NCI-H2107 treated with DMSO at 0.1 percent for 48 hours (cell line): Measurements from ENCODE around the gene LIPC.

Experiments
- DNase-seq: peaks from one replicate; lab custom pipeline; 2025; ENCODE audit not compliant: unreplicated experiment; lab: John Stamatoyannopoulos, UW

The LIPC gene

DNA sequence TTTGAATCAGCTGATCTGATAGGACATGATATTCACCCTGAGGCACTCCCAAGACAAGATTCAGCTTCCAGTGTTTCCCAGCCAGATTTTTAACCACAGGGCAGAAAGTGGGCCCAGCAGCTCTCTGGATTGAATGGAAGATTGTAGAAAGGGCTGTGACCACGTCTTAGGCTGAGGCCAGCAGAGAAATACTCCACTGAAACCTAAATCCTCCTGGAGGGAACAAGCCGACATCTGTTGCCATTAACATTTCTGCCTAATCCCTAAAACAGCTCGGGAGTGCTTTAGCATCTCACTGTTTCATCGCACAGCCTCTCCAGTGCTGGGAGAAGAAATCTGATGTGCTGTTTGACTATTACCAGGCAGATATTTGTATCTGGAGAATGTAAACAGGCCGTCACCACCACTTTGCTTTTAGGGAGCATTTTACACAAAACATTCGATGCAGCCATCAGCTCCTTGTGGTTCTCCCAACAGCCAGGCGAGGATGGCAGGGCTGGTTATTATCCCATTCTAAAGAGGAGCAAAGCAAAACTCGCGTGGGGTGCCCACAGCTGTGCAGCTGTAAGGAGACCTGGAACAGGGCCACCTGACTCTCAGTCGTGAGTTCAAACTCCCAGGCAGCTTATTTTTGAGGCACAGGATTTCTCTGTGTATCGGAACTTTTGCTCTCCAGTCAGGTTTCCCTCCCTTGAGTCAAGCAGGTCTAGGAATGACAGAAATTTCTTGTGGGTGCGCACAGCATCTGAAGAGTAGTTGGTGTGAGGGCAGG is 117.4 kb downstream of the LIPC start:
- no peak for DNase-seq

DNA sequence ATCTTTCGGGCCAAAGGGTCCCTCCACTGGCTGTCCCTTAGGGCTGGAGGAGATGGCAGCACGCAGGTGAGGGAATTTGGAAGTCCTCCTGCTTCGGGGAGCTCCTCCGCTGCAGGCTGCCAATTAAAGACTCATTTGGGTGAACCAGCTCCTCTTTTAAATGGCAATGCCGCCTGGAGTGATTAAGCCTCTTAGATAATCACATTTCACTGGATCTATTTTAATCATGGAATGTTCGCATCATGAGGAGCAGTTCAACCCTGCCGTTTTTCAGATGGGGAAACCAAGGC is 117.9 kb downstream of the LIPC start:
- DNase-seq: no peak

DNA sequence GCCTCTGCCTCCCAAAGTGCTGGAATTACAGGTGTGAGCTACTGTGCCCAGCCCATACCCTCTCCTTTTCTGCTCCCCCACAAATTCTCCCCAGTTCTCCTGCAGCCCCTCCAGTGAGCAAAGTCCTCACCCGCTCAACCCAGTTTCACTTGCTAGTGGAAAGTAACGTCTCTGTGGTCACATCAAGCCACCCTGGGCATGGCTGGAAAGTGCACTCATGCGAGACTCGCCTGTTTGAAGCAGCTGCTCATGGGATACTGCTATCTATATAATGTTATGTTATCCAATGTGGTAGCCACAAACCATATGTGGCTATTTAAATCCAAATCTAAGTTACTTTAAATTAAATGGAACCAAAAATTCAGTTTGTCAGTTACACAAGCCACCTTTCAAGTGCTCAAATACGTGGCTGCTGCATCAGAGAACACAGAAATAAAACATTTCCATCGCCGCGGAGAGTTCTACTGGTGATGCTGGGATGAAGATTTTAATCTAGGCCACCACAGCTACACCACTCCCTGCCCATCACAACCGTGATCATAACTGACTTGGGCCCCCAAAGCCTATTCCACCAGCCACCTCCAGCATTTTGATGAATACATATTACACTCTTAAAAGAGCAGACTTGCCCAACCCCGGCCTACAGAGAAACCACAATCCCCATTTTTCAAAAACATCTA is 119.4 kb downstream of the LIPC start:
- DNase-seq: no peak

DNA sequence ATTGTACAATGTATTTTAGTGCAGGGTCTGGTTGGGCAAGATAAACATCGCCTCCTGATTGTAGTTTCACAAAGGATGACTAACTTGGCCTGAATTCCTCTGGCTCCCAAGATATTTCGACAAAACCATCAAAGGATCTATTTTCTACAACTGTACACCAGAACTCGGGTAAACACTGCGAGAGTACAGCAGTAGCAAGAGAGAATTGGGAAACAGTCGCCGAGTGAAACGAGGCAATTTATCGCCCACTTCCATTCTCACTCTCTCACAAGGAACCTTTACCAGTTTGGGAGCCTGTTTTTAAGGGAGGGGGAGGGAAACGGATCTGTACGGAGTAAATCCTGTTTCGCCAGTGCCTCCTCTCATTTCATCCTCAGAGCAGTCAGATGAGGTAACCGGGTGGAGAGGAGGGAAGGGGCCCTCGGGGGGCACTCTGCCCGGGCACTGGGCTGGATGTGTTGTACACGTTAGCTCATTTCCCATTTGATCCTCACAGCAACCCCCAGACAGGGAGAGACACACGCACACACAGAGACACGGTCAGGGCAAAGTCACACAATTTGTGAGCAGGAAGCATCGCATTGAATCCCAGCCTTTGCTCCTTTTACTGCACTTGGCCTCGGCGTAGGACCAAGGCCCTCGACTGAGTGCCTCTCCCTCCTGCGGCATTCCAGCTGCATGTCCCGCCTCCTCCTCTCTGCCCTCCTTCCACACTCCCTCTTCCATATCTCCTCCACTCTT is 120.1 kb downstream of the LIPC start:
- DNase-seq: no peak

DNA sequence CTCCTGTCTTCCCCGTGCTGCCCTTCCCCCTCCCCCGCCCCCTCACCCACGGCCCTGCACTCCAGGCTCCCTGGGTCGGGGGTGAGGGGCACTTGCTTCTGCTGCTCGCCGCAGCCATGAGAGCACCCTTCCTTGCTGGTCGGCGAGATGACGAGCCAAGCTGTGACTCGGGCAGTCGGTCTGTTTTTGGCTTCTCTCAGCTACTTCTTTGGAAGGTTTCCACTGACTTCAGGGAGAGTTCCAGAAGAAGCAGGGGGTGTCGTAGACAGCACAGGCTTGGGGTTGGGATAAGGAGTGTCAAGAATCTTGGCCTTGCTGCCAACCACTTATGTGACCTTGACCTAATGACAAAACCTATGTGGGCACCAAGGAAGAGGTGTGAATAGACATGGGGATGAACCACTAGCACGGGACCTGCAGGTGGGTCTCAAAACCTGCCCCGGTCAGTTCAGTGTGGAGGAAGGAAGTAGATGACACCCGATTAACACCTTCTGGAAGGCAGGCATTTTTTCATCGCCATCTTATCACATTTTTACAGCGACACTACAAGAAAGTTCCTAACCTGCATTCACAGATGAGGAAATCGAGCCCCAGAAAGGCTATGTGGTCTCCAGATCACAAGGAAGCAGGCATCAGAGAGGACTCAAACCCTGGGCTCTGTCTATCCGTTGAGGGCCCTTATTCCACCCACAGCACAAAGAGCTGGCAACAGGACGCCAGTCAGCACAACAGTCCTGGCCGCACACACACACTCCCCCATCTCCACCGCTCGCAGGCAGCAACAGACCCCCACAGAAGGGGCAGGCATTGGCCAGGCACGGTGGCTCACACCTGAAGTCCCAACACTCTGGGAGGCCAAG is 120.9 kb downstream of the LIPC start:
- no peak for DNase-seq

DNA sequence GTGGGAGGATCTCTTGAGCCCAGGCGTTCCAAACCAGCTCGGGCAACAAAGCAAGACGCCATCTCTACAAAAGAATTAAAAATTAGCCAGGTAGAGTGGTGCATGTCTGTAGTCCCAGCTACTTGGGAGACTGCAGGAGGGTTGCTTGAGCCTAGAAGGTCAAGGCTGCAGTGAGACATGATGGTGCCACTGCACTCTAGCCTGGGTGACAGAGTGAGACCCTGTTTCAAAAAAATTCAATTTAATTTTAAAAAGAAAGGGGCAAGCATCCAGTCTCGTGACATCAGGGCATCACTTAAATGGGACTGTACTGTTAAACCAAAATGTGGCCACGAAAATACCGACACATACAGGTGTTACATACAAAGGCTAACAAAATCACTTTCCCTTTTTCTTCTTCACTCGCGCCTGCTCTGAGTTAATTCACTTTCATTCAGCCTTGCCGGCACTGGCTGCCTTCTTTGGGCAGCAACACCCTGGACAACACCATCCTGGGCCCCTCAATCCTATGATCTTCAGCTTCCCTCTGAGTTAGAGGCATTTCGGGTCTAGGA is 121.7 kb downstream of the LIPC start:
- no peak for DNase-seq

DNA sequence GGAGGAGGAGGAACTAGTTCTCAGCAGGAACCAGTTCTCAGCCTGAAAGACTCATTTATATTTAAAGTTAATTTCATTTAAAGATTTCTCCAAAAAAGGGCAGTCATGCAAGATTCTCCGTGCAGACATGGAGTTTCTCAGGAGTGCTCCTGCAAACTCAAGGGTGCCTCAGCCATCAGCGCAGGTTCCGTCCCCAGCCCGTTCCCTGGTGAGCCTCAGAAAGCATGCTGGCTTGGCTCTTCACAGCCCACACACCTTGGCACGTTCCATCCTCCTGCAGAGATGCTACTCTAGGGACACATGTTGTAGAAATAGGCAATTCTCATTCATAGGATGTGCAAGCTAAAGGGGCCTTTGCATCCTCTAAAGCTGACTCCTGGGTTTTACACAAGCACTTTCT is 123.0 kb downstream of the LIPC start:
- no peak for DNase-seq

DNA sequence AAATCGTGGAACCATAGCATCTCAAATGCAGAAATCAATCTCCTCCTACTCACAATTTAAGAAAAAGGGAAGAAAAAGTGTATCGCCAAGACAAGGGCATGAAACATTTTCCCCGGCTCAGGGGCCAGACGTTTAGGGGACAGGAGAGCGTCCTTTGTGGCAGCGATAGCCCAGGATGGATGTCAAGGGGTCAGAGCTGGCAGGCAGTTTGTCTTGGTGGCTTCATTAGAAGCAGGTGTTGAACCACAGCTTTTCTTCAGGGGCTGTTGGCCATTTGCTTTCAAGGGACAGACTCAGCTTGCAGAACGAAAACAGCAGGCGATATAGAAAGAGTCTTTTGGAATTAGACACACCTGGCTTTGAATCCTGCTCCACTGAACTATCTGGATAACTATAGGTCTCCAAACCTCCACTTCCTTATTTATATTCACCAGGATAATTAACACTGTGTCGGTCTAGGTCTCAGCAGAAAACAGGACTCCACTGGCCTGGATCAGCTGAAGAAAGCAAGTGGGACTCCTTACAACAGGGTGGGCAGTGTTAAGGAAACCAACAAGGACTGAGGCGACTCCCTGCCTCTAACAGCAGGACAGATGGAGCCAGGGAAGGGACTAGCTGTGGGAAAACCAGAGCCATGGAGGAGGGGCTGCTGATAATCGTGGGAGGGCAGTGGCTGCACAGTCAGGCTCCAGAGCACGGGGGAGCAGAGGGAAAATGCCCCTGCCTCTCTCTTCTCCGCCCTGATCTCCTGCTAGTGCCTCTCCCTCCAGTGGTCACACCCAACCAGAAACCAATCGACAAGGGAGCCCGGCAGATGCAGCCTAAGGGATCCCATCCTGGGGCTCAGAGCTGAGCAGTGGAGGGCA is 123.6 kb downstream of the LIPC start:
- DNase-seq: no peak

DNA sequence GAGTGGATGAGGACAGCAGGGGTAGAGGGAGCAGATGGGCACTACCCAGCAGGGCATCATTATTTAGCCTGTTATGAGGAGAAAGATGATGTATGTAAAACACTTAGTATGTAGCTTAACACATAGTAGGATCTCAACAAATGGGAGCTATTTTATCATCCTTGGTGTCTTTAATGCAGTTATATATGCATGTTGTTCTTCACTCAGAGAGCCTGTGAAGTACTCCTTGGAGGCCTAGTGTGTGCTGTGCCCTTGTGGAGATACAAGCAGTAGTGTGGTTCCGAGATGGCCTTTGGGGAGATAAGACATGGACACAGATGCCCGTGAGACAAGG is 124.2 kb downstream of the LIPC start:
- DNase-seq: no peak

DNA sequence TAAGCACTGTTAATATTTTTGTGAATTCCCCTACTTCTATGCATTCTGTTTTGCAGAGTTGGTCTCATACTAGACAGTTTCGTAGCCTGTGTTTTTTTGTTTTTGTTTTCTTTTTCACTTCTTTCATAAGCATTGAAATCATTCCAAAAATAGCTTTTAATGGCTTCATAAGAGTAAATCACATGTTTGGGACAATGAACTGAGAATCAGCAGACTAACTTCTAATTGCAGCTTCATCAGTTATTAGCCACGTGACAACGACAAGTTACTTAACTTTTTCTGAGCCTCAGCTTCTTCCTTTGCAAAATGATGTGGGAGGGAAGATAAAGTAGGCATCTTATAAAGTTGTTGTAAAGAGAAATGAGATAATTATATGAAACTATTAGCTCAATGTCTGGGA is 124.8 kb downstream of the LIPC start:
- no peak for DNase-seq

DNA sequence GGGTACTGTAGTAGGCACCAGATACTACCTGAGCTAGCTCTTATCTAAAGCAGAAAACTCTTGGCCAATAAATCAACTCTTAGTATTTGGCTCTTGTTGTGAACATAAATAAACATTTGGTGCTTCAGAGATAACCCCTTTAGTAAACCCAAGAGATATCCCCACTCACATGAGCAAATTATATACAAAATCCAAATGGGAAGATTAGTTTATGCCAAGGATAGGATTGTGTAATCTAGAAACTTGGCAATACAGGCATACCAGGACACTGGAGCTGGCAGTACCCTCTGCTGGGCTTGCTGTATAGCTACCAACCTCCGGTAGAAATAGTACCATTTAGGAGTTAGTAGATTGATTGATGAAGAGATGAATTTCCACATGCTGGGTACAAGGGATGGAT is 127.0 kb downstream of the LIPC start:
- DNase-seq: no peak

DNA sequence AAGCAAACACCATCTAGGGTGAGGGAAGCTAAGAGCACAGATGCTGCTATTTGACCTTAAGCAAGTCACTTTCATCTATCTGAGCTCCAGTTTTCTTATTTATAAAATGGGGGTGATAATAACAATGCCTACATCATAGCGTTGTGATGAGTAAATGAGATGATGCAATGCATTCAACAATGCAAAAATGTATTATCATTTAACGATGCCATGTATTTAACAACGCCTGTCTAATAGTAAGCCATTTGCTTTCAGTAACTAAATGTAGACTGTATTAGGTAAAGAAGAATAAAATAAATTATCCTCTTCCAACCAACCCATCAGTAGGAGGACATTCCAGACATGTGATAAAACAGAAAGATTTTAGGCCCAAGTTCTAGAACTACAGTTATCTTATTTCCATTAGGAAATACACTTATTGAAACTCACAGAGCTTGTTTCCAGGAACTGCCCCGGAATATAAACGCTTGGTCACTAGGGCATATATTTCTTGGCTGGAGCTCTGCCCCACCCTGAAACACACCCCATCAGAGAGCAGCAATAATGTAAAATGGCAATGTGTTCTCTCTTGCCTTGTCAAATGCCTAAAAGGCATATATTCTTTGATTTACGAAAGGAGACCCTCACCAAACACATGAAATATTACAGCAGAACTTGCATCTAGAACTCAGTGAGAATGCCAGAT is 128.3 kb downstream of the LIPC start:
- no peak for DNase-seq

DNA sequence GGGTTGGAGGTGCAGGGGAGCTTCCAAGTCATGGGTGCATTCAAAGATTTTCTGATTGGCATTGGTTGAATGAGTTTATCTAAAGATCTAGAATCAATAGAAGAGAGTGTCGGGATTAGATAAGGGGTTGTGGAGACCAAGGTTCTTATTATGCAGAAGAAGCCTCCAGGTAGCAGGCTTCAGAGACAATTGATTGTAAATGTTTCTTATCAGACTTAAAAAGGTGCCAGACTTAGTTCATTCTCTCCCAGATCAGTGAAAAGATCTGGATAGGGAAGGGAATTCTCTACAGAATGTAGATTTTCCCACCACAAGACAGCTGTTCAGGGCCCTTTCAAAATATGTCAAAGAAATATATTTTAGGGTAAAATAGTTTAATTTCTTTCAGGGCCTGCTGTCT is 129.5 kb downstream of the LIPC start:
- no peak for DNase-seq

DNA sequence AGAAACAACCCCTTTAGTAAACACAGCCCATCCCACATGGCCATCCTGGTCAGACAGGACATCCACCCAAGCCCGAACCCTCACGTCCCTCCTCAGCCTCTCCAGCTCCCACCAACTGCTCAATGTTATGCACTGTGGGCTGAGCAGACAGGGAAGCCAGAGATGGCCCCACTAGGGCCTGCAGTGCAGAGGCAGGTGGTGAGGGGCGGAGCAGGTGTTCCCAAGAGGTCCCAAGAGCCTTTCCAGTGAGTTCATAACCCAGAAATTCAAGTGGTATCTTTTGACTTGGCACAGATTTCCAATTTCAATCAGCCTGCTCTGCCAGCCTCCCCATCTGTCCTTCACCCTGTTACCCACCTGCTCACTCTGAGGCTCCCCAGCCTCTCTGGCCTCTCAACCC is 130.3 kb downstream of the LIPC start:
- peak; percentile 73 for DNase-seq

DNA sequence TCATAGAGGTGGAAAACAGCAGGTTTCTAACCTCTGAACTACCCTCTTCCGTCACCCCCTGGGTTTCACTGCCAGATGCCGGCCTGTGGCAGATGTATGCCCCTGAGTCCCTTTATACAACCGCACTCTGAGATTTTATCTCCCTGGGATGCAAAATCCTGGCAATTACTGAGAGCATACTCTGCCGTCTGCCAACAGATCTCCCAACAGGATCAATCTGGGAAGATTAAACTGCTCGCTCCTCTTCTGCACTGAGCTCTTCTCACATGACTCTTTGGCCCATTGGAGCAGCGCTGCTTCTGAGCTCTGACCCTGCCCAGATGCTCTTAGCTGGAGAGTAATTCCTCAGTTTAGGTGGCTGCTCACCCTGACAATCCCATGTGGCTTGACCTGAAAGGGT is 133.2 kb downstream of the LIPC start:
- no peak for DNase-seq

DNA sequence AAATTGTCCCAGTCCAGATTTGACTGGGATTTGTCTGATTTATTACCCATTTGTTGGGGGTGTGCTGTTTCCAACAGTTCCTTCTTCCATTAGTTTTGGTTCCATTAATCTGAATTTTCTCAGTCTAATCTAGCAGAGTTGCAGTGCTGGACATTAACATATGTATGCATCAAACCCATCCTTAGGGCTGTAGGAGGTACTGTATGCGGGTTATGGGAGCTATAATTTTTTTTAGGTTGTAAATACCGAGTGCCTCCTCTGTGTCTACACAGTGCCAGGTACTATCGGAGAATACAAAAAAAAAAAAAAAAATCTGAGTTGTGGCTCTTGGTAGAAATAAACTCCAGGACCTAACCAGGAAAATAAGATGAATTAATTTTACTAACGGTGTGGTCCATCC is 133.8 kb downstream of the LIPC start:
- no peak for DNase-seq

DNA sequence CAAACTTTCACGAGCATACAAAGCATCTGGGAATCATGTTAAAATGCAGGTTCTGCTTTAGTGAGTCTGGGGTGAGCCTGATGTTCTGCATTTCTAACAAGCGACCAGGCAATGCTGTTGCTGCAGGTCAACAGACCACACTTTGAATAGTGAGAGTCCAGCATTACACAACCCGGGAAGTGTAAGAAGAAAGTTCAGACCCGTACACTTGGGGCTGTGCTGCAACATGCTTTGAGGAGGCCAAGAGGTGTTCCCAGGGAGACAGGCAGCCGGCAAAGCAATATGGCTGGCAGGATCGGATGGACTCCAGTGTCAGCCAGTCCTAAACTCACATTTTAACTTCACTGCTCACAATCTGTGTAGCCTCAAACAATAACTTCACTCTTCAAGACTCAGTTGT is 134.2 kb downstream of the LIPC start:
- no peak for DNase-seq

DNA sequence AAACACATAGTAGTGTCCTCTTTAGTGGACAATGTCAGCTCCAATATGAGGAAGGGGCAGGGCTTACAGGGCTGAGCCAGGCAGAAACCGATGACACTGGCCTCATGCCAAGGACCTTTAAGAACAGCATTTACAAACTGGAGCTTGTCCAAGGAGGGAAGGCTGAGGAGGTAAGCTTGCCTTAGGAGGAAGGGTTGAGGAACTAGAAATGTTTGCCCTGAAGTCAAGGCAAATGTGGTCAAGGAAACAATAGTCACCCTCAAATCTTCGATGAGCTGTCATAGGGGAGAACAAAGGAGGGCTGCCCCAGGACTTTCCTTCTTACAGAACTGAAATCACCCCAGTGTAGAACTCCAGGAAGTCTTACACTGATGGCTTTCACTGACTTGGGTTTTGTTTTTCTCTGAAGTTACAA is 136.4 kb downstream of the LIPC start:
- no peak for DNase-seq

DNA sequence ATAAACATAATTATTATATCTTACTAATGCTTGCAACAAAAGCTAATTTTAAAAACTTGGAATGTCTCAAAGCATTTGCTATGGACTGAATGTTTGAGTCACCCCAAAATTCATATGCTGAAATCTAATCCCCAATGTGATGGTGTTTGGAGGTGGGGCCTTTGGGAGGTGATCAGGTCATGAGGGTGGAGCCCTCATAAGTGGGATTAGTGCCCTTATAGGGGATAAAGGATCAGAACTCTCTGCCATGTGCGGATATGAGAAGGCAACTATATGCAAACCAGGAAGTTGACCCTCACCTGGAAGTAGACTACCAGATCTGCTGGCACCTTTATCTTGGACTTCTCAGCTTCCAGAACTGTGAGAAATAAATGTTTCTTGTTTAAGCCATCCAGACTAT is 137.7 kb downstream of the LIPC start:
- no peak for DNase-seq

DNA sequence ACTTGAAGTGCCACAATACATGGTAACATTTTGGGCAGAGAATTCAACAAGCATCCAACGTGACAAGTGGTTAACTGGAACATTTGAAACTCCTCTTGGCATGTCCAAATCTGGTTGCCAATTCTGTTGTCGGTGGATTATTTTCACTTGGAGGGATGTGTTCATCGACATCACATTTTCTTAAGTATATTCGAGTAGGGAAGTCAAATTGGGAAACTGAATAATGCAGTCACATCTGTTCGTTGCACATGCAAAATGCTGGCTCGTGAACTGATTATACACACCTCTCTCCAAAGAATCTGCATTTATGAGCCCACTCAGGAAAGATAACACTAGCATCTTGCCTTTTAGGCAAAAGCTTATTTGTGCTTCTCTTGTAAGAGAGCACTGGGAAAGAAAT is 139.7 kb downstream of the LIPC start:
- DNase-seq: no peak
